Measurements from ENCODE around the gene CCT2.

CCT2 gene

GRCh38 chr12:69647178-69647577 lies 61.9 kb downstream of the CCT2 start:
- Histone ChIP-seq H3K4me1 (ENCODE audit: insufficient read depth, low read length) (no peaks in the 10 kb centered on the region; the same call in 1 of the 2 replicates), H3K27ac (ENCODE audit: low read length) (no peak overlapping the region), H3K9ac (ENCODE audit: low read depth, low read length) (no peak overlapping the region)

GRCh38 chr12:69648476-69648875 lies 63.2 kb downstream of the CCT2 start:
- Histone ChIP-seq H3K27me3 (ENCODE audit: insufficient read depth, low read length) (no peaks in the 10 kb centered on the region), H3K9me3 (ENCODE audit: insufficient read depth, low read depth, low read length) (no peaks in the 10 kb centered on the region), H3K27ac (ENCODE audit: low read length) (no peak overlapping the region), H3K4me1 (ENCODE audit: insufficient read depth, low read length) (no peaks in the 10 kb centered on the region; the same call in 1 of the 2 replicates), H3K36me3 (ENCODE audit: insufficient read depth, low read depth, low read length) (no peaks in the 10 kb centered on the region), H3K4me3 (ENCODE audit: low read length) (no peak overlapping the region), H3K9ac (ENCODE audit: low read depth, low read length) (no peak overlapping the region)

More at GRCh38 chr12:69647178-69647577, 61.9 kb downstream of the CCT2 start:
- Histone ChIP-seq H3K9me3 (ENCODE audit: insufficient read depth, low read depth, low read length) (no peaks in the 10 kb centered on the region), H3K27me3 (ENCODE audit: insufficient read depth, low read length) (no peaks in the 10 kb centered on the region), H3K36me3 (ENCODE audit: insufficient read depth, low read depth, low read length) (no peaks in the 10 kb centered on the region), H3K4me3 (ENCODE audit: low read length) (no peak overlapping the region)

GRCh38 chr12:69649529-69649928 lies 64.3 kb downstream of the CCT2 start:
- Histone ChIP-seq H3K27me3 (ENCODE audit: insufficient read depth, low read length) (no peaks in the 10 kb centered on the region), H3K4me1 (ENCODE audit: insufficient read depth, low read length) (no peaks in the 10 kb centered on the region; the same call in 1 of the 2 replicates), H3K9me3 (ENCODE audit: insufficient read depth, low read depth, low read length) (no peaks in the 10 kb centered on the region), H3K9ac (ENCODE audit: low read depth, low read length) (no peak overlapping the region), H3K27ac (ENCODE audit: low read length) (no peak overlapping the region), H3K36me3 (ENCODE audit: insufficient read depth, low read depth, low read length) (no peaks in the 10 kb centered on the region), H3K4me3 (ENCODE audit: low read length) (no peak overlapping the region)

Measured in iPS-20b (cell line).